ENCODE results near the gene MAP3K5.

The MAP3K5 gene

GRCh38 chr6:136607932-136608772, 184.1 kb downstream of the MAP3K5 start:
- DNase-seq (ENCODE audit: low spot score in 2 of 2) (peak; percentile 67 to 74), ATAC-seq (replicated peaks; ENCODE audit: extremely low read depth, poor library complexity, severe bottlenecking) (peak; percentile 88)
- Mint-ChIP-seq H3K27ac (ENCODE audit: low read depth) (peak overlapping the region; percentile 1), H3K4me3 (no peak overlapping the region), H3K36me3 (ENCODE audit: insufficient read depth) (peaks cover 35% of the 10 kb centered on the region), H3K27me3 (no peaks in the 10 kb centered on the region), H3K4me1 (peaks cover 6% of the 10 kb centered on the region), H3K9me3 (no peaks in the 10 kb centered on the region)

GRCh38 chr6:136607204-136607931, 184.9 kb downstream of the MAP3K5 start:
- Mint-ChIP-seq H3K27ac (ENCODE audit: low read depth) (peak overlapping the region; percentile 1), H3K27me3 (no peaks in the 10 kb centered on the region), H3K36me3 (ENCODE audit: insufficient read depth) (peaks cover 35% of the 10 kb centered on the region), H3K4me3 (no peak overlapping the region), H3K4me1 (peaks cover 6% of the 10 kb centered on the region), H3K9me3 (no peaks in the 10 kb centered on the region)
- DNase-seq (ENCODE audit: low spot score in 2 of 2): no peak
- no peak for ATAC-seq (replicated peaks; ENCODE audit: extremely low read depth, poor library complexity, severe bottlenecking)

- H3K9me3 Mint-ChIP-seq: no peaks in the 10 kb centered on the region
- ATAC-seq (replicated peaks; ENCODE audit: extremely low read depth, poor library complexity, severe bottlenecking) (no peak), DNase-seq (ENCODE audit: low spot score in 2 of 2) (no peak)
- no peak overlapping the region for H3K4me3 Mint-ChIP-seq
- no peak overlapping the region for H3K27ac Mint-ChIP-seq (ENCODE audit: low read depth)
- H3K36me3 Mint-ChIP-seq (ENCODE audit: insufficient read depth): peaks cover 29% of the 10 kb centered on the region
- peaks cover 6% of the 10 kb centered on the region for H3K4me1 Mint-ChIP-seq
- H3K27me3 Mint-ChIP-seq: no peaks in the 10 kb centered on the region
These were observed 187.3 kb downstream of the MAP3K5 start for GRCh38 chr6:136604928-136605510.

GRCh38 chr6:136604328-136604825, 187.9 kb downstream of the MAP3K5 start:
- Mint-ChIP-seq H3K4me3 (no peak overlapping the region), H3K9me3 (no peaks in the 10 kb centered on the region), H3K4me1 (peaks cover 6% of the 10 kb centered on the region), H3K36me3 (ENCODE audit: insufficient read depth) (peaks cover 29% of the 10 kb centered on the region), H3K27me3 (no peaks in the 10 kb centered on the region), H3K27ac (ENCODE audit: low read depth) (no peak overlapping the region)
- no peak for DNase-seq (ENCODE audit: low spot score in 2 of 2)
- ATAC-seq (replicated peaks; ENCODE audit: extremely low read depth, poor library complexity, severe bottlenecking): no peak

GRCh38 chr6:136600818-136601217, 191.5 kb downstream of the MAP3K5 start:
- no peak overlapping the region for H3K27ac Mint-ChIP-seq (ENCODE audit: low read depth)
- H3K36me3 Mint-ChIP-seq (ENCODE audit: insufficient read depth): peaks cover 30% of the 10 kb centered on the region
- no peak for ATAC-seq (replicated peaks; ENCODE audit: extremely low read depth, poor library complexity, severe bottlenecking)
- no peaks in the 10 kb centered on the region for H3K4me1 Mint-ChIP-seq
- no peaks in the 10 kb centered on the region for H3K27me3 Mint-ChIP-seq
- DNase-seq (ENCODE audit: low spot score in 2 of 2): no peak
- no peak overlapping the region for H3K4me3 Mint-ChIP-seq
- H3K9me3 Mint-ChIP-seq: no peaks in the 10 kb centered on the region

- H3K4me3 Mint-ChIP-seq: no peak overlapping the region
- ATAC-seq (replicated peaks; ENCODE audit: extremely low read depth, poor library complexity, severe bottlenecking) (no peak), DNase-seq (ENCODE audit: low spot score in 2 of 2) (no peak)
- peaks cover 22% of the 10 kb centered on the region for H3K36me3 Mint-ChIP-seq (ENCODE audit: insufficient read depth)
- H3K27ac Mint-ChIP-seq (ENCODE audit: low read depth): peak overlapping the region; percentile 39
- no peaks in the 10 kb centered on the region for H3K9me3 Mint-ChIP-seq
- H3K27me3 Mint-ChIP-seq: no peaks in the 10 kb centered on the region
- peaks cover 4% of the 10 kb centered on the region for H3K4me1 Mint-ChIP-seq
These were observed 192.8 kb downstream of the MAP3K5 start for GRCh38 chr6:136599329-136600011.

GRCh38 chr6:136598048-136598447, 194.2 kb downstream of the MAP3K5 start:
- peaks cover 14% of the 10 kb centered on the region for H3K4me1 Mint-ChIP-seq
- no peak overlapping the region for H3K4me3 Mint-ChIP-seq
- ATAC-seq (replicated peaks; ENCODE audit: extremely low read depth, poor library complexity, severe bottlenecking) (no peak), DNase-seq (ENCODE audit: low spot score in 2 of 2) (no peak)
- no peak overlapping the region for H3K27ac Mint-ChIP-seq (ENCODE audit: low read depth)
- H3K27me3 Mint-ChIP-seq: no peaks in the 10 kb centered on the region
- H3K36me3 Mint-ChIP-seq (ENCODE audit: insufficient read depth): peaks cover 13% of the 10 kb centered on the region
- H3K9me3 Mint-ChIP-seq: no peaks in the 10 kb centered on the region

GRCh38 chr6:136594671-136595070, 197.6 kb downstream of the MAP3K5 start:
- H3K27me3 Mint-ChIP-seq: no peaks in the 10 kb centered on the region
- ATAC-seq (replicated peaks; ENCODE audit: extremely low read depth, poor library complexity, severe bottlenecking) (no peak), DNase-seq (ENCODE audit: low spot score in 2 of 2) (no peak)
- no peaks in the 10 kb centered on the region for H3K9me3 Mint-ChIP-seq
- no peak overlapping the region for H3K4me3 Mint-ChIP-seq
- peaks cover 14% of the 10 kb centered on the region for H3K4me1 Mint-ChIP-seq
- peaks cover 21% of the 10 kb centered on the region for H3K36me3 Mint-ChIP-seq (ENCODE audit: insufficient read depth)
- no peak overlapping the region for H3K27ac Mint-ChIP-seq (ENCODE audit: low read depth)

GRCh38 chr6:136593748-136594490, 198.4 kb downstream of the MAP3K5 start:
- H3K9me3 Mint-ChIP-seq: no peaks in the 10 kb centered on the region

GRCh38 chr6:136592930-136593673, 199.2 kb downstream of the MAP3K5 start:
- Mint-ChIP-seq H3K4me1 (peaks cover 14% of the 10 kb centered on the region), H3K36me3 (ENCODE audit: insufficient read depth) (peaks cover 21% of the 10 kb centered on the region), H3K27ac (ENCODE audit: low read depth) (no peak overlapping the region), H3K4me3 (no peak overlapping the region), H3K27me3 (no peaks in the 10 kb centered on the region), H3K9me3 (no peaks in the 10 kb centered on the region)
- ATAC-seq (replicated peaks; ENCODE audit: extremely low read depth, poor library complexity, severe bottlenecking) (no peak), DNase-seq (ENCODE audit: low spot score in 2 of 2) (no peak)

More at GRCh38 chr6:136593748-136594490, 198.4 kb downstream of the MAP3K5 start:
- no peaks in the 10 kb centered on the region for H3K27me3 Mint-ChIP-seq
- no peak for DNase-seq (ENCODE audit: low spot score in 2 of 2)
- ATAC-seq (replicated peaks; ENCODE audit: extremely low read depth, poor library complexity, severe bottlenecking): peak; percentile 87
- H3K4me3 Mint-ChIP-seq: peak overlapping the region; percentile 48
- H3K27ac Mint-ChIP-seq (ENCODE audit: low read depth): peak overlapping the region; percentile 57
- peaks cover 14% of the 10 kb centered on the region for H3K4me1 Mint-ChIP-seq
- peaks cover 21% of the 10 kb centered on the region for H3K36me3 Mint-ChIP-seq (ENCODE audit: insufficient read depth)

GRCh38 chr6:136591617-136592016, 200.7 kb downstream of the MAP3K5 start:
- ATAC-seq (replicated peaks; ENCODE audit: extremely low read depth, poor library complexity, severe bottlenecking): no peak

More at GRCh38 chr6:136591617-136592016, 200.7 kb downstream of the MAP3K5 start:
- H3K4me1 Mint-ChIP-seq: peaks cover 14% of the 10 kb centered on the region
- no peak for DNase-seq (ENCODE audit: low spot score in 2 of 2)
- H3K27me3 Mint-ChIP-seq: no peaks in the 10 kb centered on the region
- H3K9me3 Mint-ChIP-seq: no peaks in the 10 kb centered on the region
- no peak overlapping the region for H3K4me3 Mint-ChIP-seq
- H3K27ac Mint-ChIP-seq (ENCODE audit: low read depth): no peak overlapping the region
- H3K36me3 Mint-ChIP-seq (ENCODE audit: insufficient read depth): peaks cover 21% of the 10 kb centered on the region

Measured in central memory CD8-positive, alpha-beta T cell (primary cell).